Keratinocyte (primary cell): Measurements from ENCODE around the gene ITGA6. TPM values are rescaled to one million over a fixed set of nuclear protein-coding genes. Genes with fewer than 3 reads are reported as not detected.
A peak's percentile ranks its signal among the peaks of the same experiment; 100 is the strongest.

Experiments used
- DNase-seq: peaks from one replicate; pipeline ENCODE4 v3.0.0-alpha.2; 2011; ENCODE audit warnings: low read depth, missing footprints, low spot score
- FAIRE-seq: peaks from 2 replicates; lab custom pipeline; 2011; peaks lifted over from hg19 to GRCh38; lab: Jason Lieb, UNC
- H2AFZ ChIP-seq: 2 replicates; pipeline ENCODE4 v1.6.0; 2012; ENCODE audit warnings: low read length, control low read depth, inconsistent platforms; ENCODE audit not compliant: control insufficient read depth
- H3K27ac ChIP-seq: 2 replicates; pipeline ENCODE4 v1.5.1; 2011; ENCODE audit warnings: low read length; ENCODE audit not compliant: control insufficient read depth, insufficient read depth
- H3K27me3 ChIP-seq: 3 replicates; pipeline ENCODE4 v1.6.0; 2011; ENCODE audit warnings: low read length; ENCODE audit not compliant: control insufficient read depth, insufficient read depth; ENCODE audit errors: extremely low read depth
- H3K36me3 ChIP-seq, 2 experiments: 2 replicates in 1 of 2; 3 replicates in 1 of 2; pipeline ENCODE4 v1.5.1; 2011; ENCODE audit warnings: low read length in 2 of 2, mild to moderate bottlenecking in 1 of 2; ENCODE audit not compliant: control insufficient read depth in 2 of 2, insufficient read depth in 2 of 2; ENCODE audit errors: extremely low read depth in 1 of 2
- H3K4me1 ChIP-seq: 3 replicates; pipeline ENCODE4 v1.5.1; 2011; ENCODE audit warnings: low read length; ENCODE audit not compliant: control insufficient read depth, insufficient read depth; ENCODE audit errors: extremely low read depth
- H3K4me2 ChIP-seq: 3 replicates; pipeline ENCODE4 v1.6.0; 2011; ENCODE audit warnings: low read depth, low read length; ENCODE audit not compliant: control insufficient read depth, insufficient read depth; ENCODE audit errors: extremely low read depth
- H3K4me3 ChIP-seq, 3 experiments: fragments of 200-600 bp in 1 of 3; sonication (generic) in 1 of 3; 2 replicates in 2 of 3; 3 replicates in 1 of 3; pipeline ENCODE4 v1.5.1; 2011 to 2016; ENCODE audit warnings: low read length in 3 of 3, mild to moderate bottlenecking in 3 of 3, control low read depth in 2 of 3, inconsistent platforms in 1 of 3, low read depth in 1 of 3, mixed read lengths in 1 of 3, mixed run types in 1 of 3, moderate library complexity in 1 of 3; ENCODE audit not compliant: control insufficient read depth in 2 of 3, insufficient read depth in 2 of 3; ENCODE audit errors: extremely low read depth in 1 of 3
- H3K79me2 ChIP-seq: 2 replicates; pipeline ENCODE4 v1.6.0; 2012; ENCODE audit warnings: low read length; ENCODE audit not compliant: control insufficient read depth, insufficient read depth
- H3K9ac ChIP-seq: 3 replicates; pipeline ENCODE4 v1.6.0; 2011; ENCODE audit warnings: low read length; ENCODE audit not compliant: control insufficient read depth, insufficient read depth; ENCODE audit errors: extremely low read depth
- H3K9me1 ChIP-seq: 3 replicates; pipeline ENCODE4 v1.6.0; 2011; ENCODE audit warnings: low read length; ENCODE audit not compliant: control insufficient read depth, insufficient read depth; ENCODE audit errors: extremely low read depth
- H3K9me3 ChIP-seq: 2 replicates; pipeline ENCODE4 v1.5.1; 2012; ENCODE audit warnings: low read depth, low read length; ENCODE audit not compliant: control insufficient read depth
- H4K20me1 ChIP-seq: 3 replicates; pipeline ENCODE4 v1.6.0; 2011; ENCODE audit warnings: low read length; ENCODE audit not compliant: control insufficient read depth, insufficient read depth; ENCODE audit errors: extremely low read depth
- EZH2 ChIP-seq: IDR thresholded peaks from one replicate; pipeline ENCODE4 v1.6.1; 2012; ENCODE audit warnings: inconsistent platforms, mild to moderate bottlenecking, low read length, moderate library complexity
- dilution Hi-C: fragments of 300-500 bp; cut with MboI; formaldehyde crosslinking; loops from one replicate; pipeline ENCODE4 v1.7.0; 2020; ENCODE audit warnings: low sequenced_read_pairs; ENCODE audit not compliant: extremely low pct_ligation_motif_present
- polyA plus RNA-seq, 5 experiments: library from polyadenylated mRNA; depleted of rRNA in 3 of 5; stranded (reverse) in 3 of 5; stranded (forward) in 1 of 5; unstranded in 1 of 5; fragments of >200 nt; gene quantifications; 1 replicate in 1 of 5; 2 replicates in 3 of 5; 3 replicates in 1 of 5; pipeline versions ENCODE4 v1.2.1 to v1.2.3, GENCODE V29; 2011 to 2012; ENCODE audit warnings: missing spikeins in 2 of 5, low read depth in 1 of 5, low replicate concordance in 1 of 5
- TF ChIP-seq, protein P1 (sequence below), 3 experiments: IDR thresholded peaks in 1 of 3; conservative IDR thresholded peaks in 1 of 3; optimal IDR thresholded peaks in 1 of 3; 2 replicates in 2 of 3; 3 replicates in 1 of 3; pipeline versions ENCODE3 to v1.5.1; 2011; ENCODE audit warnings: low read length in 3 of 3, mild to moderate bottlenecking in 3 of 3, moderate library complexity in 2 of 3, control low read depth in 1 of 3, inconsistent platforms in 1 of 3; ENCODE audit not compliant: insufficient read depth in 2 of 3; ENCODE audit errors: extremely low read depth in 1 of 3

ITGA6 gene
- polyA plus RNA-seq, 1 donor (not counting 4 experiments of a cell fraction or from before 2014, with no cell fraction given): 441 TPM

DNA sequence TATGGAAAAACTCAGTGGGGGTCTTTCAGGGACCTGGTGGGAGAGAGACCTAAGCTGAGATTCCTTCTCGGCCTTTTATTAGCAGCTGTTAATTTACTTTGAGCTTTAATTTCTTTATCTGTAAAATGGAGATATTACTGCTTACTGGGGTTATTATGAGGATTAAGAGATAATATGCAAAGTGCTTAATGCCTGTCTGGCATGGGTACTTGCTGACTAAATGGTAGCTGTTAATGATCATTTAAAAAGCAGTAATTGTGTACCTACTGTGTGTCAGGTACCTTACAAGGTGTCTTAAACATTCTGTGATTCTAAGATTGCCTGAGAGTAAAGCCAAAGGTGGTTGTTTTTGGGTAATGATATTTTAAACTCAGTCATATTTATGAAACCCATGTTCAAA lies 2.6 kb downstream of the ITGA6 start:
- H2AFZ ChIP-seq: no peak overlapping the region
- dilution Hi-C loops: no loop called here
- H4K20me1 ChIP-seq: peaks cover 21% of the 10 kb centered on the region
- FAIRE-seq: no peak
- TF ChIP-seq EZH2: no peak
- TF ChIP-seq, protein P1, sequence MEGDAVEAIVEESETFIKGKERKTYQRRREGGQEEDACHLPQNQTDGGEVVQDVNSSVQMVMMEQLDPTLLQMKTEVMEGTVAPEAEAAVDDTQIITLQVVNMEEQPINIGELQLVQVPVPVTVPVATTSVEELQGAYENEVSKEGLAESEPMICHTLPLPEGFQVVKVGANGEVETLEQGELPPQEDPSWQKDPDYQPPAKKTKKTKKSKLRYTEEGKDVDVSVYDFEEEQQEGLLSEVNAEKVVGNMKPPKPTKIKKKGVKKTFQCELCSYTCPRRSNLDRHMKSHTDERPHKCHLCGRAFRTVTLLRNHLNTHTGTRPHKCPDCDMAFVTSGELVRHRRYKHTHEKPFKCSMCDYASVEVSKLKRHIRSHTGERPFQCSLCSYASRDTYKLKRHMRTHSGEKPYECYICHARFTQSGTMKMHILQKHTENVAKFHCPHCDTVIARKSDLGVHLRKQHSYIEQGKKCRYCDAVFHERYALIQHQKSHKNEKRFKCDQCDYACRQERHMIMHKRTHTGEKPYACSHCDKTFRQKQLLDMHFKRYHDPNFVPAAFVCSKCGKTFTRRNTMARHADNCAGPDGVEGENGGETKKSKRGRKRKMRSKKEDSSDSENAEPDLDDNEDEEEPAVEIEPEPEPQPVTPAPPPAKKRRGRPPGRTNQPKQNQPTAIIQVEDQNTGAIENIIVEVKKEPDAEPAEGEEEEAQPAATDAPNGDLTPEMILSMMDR (optimal IDR thresholded peaks at IDR 0.05 in 1 of 3, IDR thresholded peaks at IDR 0.05 in 1 of 3, conservative IDR thresholded peaks at IDR 0.05 in 1 of 3; ENCODE audit: extremely low read depth in 1 of 3, insufficient read depth in 2 of 3, low read length in 3 of 3): no peak
- DNase-seq: no peak
- H3K27ac ChIP-seq: peak overlapping the region; percentile 78
- no peaks in the 10 kb centered on the region for H3K27me3 ChIP-seq
- H3K9ac ChIP-seq: peak overlapping the region; percentile 89
- peaks cover 78% of the 10 kb centered on the region for H3K79me2 ChIP-seq
- H3K4me2 ChIP-seq: peak overlapping the region; percentile 89
- peak overlapping the region; percentile 59 to 98 (median 84) for H3K4me3 ChIP-seq
- H3K4me1 ChIP-seq: peaks cover 48% of the 10 kb centered on the region
- peaks cover 2% of the 10 kb centered on the region for H3K9me1 ChIP-seq
- peaks cover 4 to 41% of the 10 kb centered on the region in 2 experiments for H3K36me3 ChIP-seq
- no peaks in the 10 kb centered on the region for H3K9me3 ChIP-seq

DNA sequence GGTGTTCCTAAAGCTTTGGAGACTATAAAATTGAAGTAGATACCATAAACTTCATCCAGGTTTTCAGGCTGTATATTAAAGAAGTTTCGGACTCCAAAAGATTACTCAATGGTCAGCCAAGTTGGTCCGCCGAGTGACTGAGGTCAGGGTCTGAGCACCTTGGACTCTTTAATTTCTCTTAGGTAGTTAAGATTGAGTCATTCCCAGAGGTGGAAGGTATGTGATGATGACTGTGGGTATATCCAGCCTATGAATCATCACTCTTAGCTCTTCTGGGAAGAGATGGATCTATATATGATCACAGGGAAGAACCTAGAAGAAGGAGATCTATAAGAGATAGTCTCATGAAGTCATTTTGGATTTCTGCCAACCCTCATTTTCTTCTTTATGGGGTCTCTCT lies 3.3 kb downstream of the ITGA6 start:
- peak overlapping the region; percentile 89 for H3K4me2 ChIP-seq
- peak overlapping the region; percentile 89 for H3K9ac ChIP-seq
- peaks cover 2% of the 10 kb centered on the region for H3K9me1 ChIP-seq
- H3K36me3 ChIP-seq: peaks cover 4 to 45% of the 10 kb centered on the region in 2 experiments
- no peak for TF ChIP-seq EZH2
- TF ChIP-seq, protein P1 (optimal IDR thresholded peaks at IDR 0.05 in 1 of 3, IDR thresholded peaks at IDR 0.05 in 1 of 3, conservative IDR thresholded peaks at IDR 0.05 in 1 of 3; ENCODE audit: extremely low read depth in 1 of 3, insufficient read depth in 2 of 3, low read length in 3 of 3): no peak
- peaks cover 21% of the 10 kb centered on the region for H4K20me1 ChIP-seq
- H3K27me3 ChIP-seq: no peaks in the 10 kb centered on the region
- no peaks in the 10 kb centered on the region for H3K9me3 ChIP-seq
- H2AFZ ChIP-seq: no peak overlapping the region
- H3K4me1 ChIP-seq: peaks cover 55% of the 10 kb centered on the region
- dilution Hi-C loops: no loop called here
- FAIRE-seq (no peak), DNase-seq (no peak)
- peaks cover 84% of the 10 kb centered on the region for H3K79me2 ChIP-seq
- H3K27ac ChIP-seq: peak overlapping the region; percentile 78
- peak overlapping the region; percentile 59 to 98 (median 84) for H3K4me3 ChIP-seq
